Parietal lobe (tissue), 1 donor: ENCODE data around the gene DNAJB14. TPM values are rescaled to one million over a fixed set of nuclear protein-coding genes. Genes with fewer than 3 reads are reported as not detected.

Experiments used
- total RNA-seq: library from RNA; depleted of rRNA; stranded (reverse); fragments of >200 nt; gene quantifications from one replicate; pipeline ENCODE4 v1.2.3, GENCODE V29; 2014

DNAJB14 gene
- 82.9 TPM for total RNA-seq

GRCh38 chr4:99946356-99947189, at the start of gene DNAJB14:
DNAJB14 (minus strand) TSS chr4:99946618; CDS start chr4:99946571, 47 bp downstream.

GRCh38 chr4:99949999-99950912, 3.8 kb upstream of the DNAJB14 start, which contains the start of gene H2AZ1:
H2AZ1 (minus strand) TSS chr4:99950275; CDS start chr4:99950170, 105 bp downstream.

DNA sequence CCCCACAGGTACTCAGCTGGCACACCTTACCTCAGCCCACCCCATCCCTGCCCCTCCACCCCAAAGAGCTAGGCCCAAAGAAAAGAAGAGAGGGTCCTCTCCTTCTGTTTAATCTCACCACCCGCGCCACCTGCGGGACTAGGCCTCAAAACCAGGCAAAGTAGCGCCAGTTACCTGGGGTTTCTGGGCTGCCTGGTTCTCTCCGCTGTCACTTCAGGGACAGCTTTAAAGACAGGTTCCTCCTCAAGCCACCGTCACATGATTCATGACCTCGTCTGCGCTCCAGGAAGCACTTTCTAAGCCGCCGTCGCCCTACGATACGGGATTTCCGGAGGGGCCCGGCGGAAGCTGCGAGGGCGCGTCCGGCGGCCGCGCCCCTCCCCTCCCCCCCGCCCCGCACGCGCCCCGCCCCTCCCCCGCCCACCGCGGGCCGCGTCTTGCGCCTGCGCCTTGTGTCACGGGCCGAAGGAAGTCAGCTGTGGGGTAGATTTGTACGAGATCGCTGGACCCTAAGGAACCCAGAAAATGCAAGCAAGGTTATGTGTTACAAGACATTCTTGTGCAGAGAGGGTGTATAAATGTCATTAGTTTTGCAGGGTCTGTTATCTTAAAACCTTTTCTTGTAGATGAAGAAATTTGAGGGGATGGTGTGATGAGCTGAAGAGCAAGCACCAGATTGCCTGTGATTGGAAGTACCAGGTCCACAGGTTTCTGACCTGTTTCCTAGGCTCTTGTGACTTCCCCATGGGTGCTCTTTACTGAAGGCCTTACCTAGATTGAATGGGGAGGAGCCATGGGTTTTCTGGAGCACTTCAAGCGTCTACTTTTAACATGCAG, 52.0 kb downstream of the DNAJB14 start, which contains the start of gene LAMTOR3:
LAMTOR3 (minus strand) TSS at position 267 of the 837 bp plus-strand sequence. CDS start 464 bp downstream, outside the sequence.

Other genes starting within 250 kb of the DNAJB14 start
- 0.31 TPM for gene DAPP1, start 129.8 kb downstream of the DNAJB14 start, total RNA-seq
- 50.4 TPM for gene LAMTOR3, start 52.2 kb downstream of the DNAJB14 start, total RNA-seq
- gene H2AZ1, start 3.7 kb upstream of the DNAJB14 start, total RNA-seq, result 106 TPM
- gene DDIT4L, start 243.8 kb upstream of the DNAJB14 start, total RNA-seq, result 0.31 TPM